ENCODE results near the gene ABHD15.

ABHD15 gene

GRCh38 chr17:29572691-29573557 lies 6.1 kb upstream of the ABHD15 start:
- TF ChIP-seq MAX (IDR thresholded peaks at IDR 0.05) (no peak), FOXM1 (IDR thresholded peaks at IDR 0.05; ENCODE audit: borderline replicate concordance, low read depth) (no peak), USF1 (IDR thresholded peaks at IDR 0.05) (no peak), TAF1 (IDR thresholded peaks at IDR 0.05; ENCODE audit: low read depth) (no peak), TEAD4 (IDR thresholded peaks at IDR 0.05) (no peak), TCF12 (IDR thresholded peaks at IDR 0.05; ENCODE audit: low read depth) (no peak), EGR1 (IDR thresholded peaks at IDR 0.05) (no peak), EP300 (IDR thresholded peaks at IDR 0.05; ENCODE audit: borderline replicate concordance) (no peak), CREB1 (IDR thresholded peaks at IDR 0.05; ENCODE audit: low read depth) (no peak), YY1 (IDR thresholded peaks at IDR 0.05; ENCODE audit: low read depth) (no peak), CEBPB (IDR thresholded peaks at IDR 0.05) (no peak), ZBTB7A (IDR thresholded peaks at IDR 0.05; ENCODE audit: low read depth) (no peak), REST (IDR thresholded peaks at IDR 0.05; ENCODE audit: low read depth) (no peak), RAD21 (IDR thresholded peaks at IDR 0.05; ENCODE audit: low read depth) (no peak), NFIC (IDR thresholded peaks at IDR 0.05) (no peak)

GRCh38 chr17:29571883-29572681 lies 5.2 kb upstream of the ABHD15 start:
- TF ChIP-seq MAX (IDR thresholded peaks at IDR 0.05) (no peak), USF1 (IDR thresholded peaks at IDR 0.05) (no peak), FOXM1 (IDR thresholded peaks at IDR 0.05; ENCODE audit: borderline replicate concordance, low read depth) (no peak), REST (IDR thresholded peaks at IDR 0.05; ENCODE audit: low read depth) (no peak), EGR1 (IDR thresholded peaks at IDR 0.05) (no peak), NFIC (IDR thresholded peaks at IDR 0.05) (no peak), CREB1 (IDR thresholded peaks at IDR 0.05; ENCODE audit: low read depth) (no peak), TAF1 (IDR thresholded peaks at IDR 0.05; ENCODE audit: low read depth) (no peak), EP300 (IDR thresholded peaks at IDR 0.05; ENCODE audit: borderline replicate concordance) (no peak), RAD21 (IDR thresholded peaks at IDR 0.05; ENCODE audit: low read depth) (no peak), TCF12 (IDR thresholded peaks at IDR 0.05; ENCODE audit: low read depth) (no peak), YY1 (IDR thresholded peaks at IDR 0.05; ENCODE audit: low read depth) (no peak), TEAD4 (IDR thresholded peaks at IDR 0.05) (no peak), ZBTB7A (IDR thresholded peaks at IDR 0.05; ENCODE audit: low read depth) (no peak), CEBPB (IDR thresholded peaks at IDR 0.05) (no peak)

GRCh38 chr17:29571486-29571882 lies 4.6 kb upstream of the ABHD15 start:
- TF ChIP-seq ZBTB7A (IDR thresholded peaks at IDR 0.05; ENCODE audit: low read depth) (no peak), EGR1 (IDR thresholded peaks at IDR 0.05) (no peak), EP300 (IDR thresholded peaks at IDR 0.05; ENCODE audit: borderline replicate concordance) (no peak), TCF12 (IDR thresholded peaks at IDR 0.05; ENCODE audit: low read depth) (no peak), TAF1 (IDR thresholded peaks at IDR 0.05; ENCODE audit: low read depth) (no peak), NFIC (IDR thresholded peaks at IDR 0.05) (no peak), CEBPB (IDR thresholded peaks at IDR 0.05) (no peak), MAX (IDR thresholded peaks at IDR 0.05) (no peak), TEAD4 (IDR thresholded peaks at IDR 0.05) (no peak), RAD21 (IDR thresholded peaks at IDR 0.05; ENCODE audit: low read depth) (no peak), YY1 (IDR thresholded peaks at IDR 0.05; ENCODE audit: low read depth) (no peak), FOXM1 (IDR thresholded peaks at IDR 0.05; ENCODE audit: borderline replicate concordance, low read depth) (no peak)

- TF ChIP-seq REST (IDR thresholded peaks at IDR 0.05; ENCODE audit: low read depth): no peak
- TF ChIP-seq TAF1 (IDR thresholded peaks at IDR 0.05; ENCODE audit: low read depth): no peak
- no peak for TF ChIP-seq TEAD4 (IDR thresholded peaks at IDR 0.05)
- no peak for TF ChIP-seq RAD21 (IDR thresholded peaks at IDR 0.05; ENCODE audit: low read depth)
- no peak for TF ChIP-seq MAX (IDR thresholded peaks at IDR 0.05)
- no peak for TF ChIP-seq CREB1 (IDR thresholded peaks at IDR 0.05; ENCODE audit: low read depth)
- no peak for TF ChIP-seq TCF12 (IDR thresholded peaks at IDR 0.05; ENCODE audit: low read depth)
Measured at GRCh38 chr17:29570521-29570920, 3.7 kb upstream of the ABHD15 start.
